HFFc6 (cell line): ENCODE data around the gene USF2. TPM values are rescaled to one million over a fixed set of nuclear protein-coding genes. Genes with fewer than 3 reads are reported as not detected.
A peak's percentile ranks its signal among the peaks of the same experiment; 100 is the strongest.

Experiments
- DNase-seq: peaks from one replicate; pipeline ENCODE4 v3.0.0-alpha.2; 2018
- H3K27ac Mint-ChIP-seq: 2 replicates; pipeline ENCODE4 v1.8.0; 2020; ENCODE audit warnings: mild to moderate bottlenecking, mixed read lengths
- H3K27me3 Mint-ChIP-seq: 2 replicates; pipeline ENCODE4 v1.8.0; 2021; ENCODE audit warnings: mild to moderate bottlenecking, moderate library complexity, mixed read lengths; ENCODE audit not compliant: insufficient read depth
- H3K36me3 Mint-ChIP-seq: 2 replicates; pipeline ENCODE4 v1.8.0; 2021; ENCODE audit warnings: low read depth, mixed read lengths
- H3K4me1 Mint-ChIP-seq: 2 replicates; pipeline ENCODE4 v1.8.0; 2020; ENCODE audit warnings: low read depth, mixed read lengths
- H3K4me3 Mint-ChIP-seq: 2 replicates; pipeline ENCODE4 v1.8.0; 2020; ENCODE audit warnings: mild to moderate bottlenecking, moderate library complexity, mixed read lengths
- H3K9me3 Mint-ChIP-seq: 2 replicates; pipeline ENCODE4 v1.8.0; 2020; ENCODE audit warnings: mild to moderate bottlenecking, mixed read lengths
- total RNA-seq, 6 experiments: library from RNA; stranded (reverse); fragmentation: NEBNext Ultra II Directional; extraction: Animal tissue kit (Norgen Biotek cat#: 25700); gene quantifications; 2 replicates in 1 of 6; 3 replicates in 5 of 6; pipeline ENCODE4 v1.2.3, GENCODE V29; 2021
- TF ChIP-seq, protein P1 (sequence below): fragments of 200-600 bp; sonication (generic); IDR thresholded peaks from 2 replicates; pipeline ENCODE4 v1.5.0; 2021; ENCODE audit warnings: antibody characterized with exemption, mild to moderate bottlenecking

USF2 gene
- total RNA-seq, 6 experiments from 2014 or later = 66.0 to 78.1 (median 71.4) TPM

DNA sequence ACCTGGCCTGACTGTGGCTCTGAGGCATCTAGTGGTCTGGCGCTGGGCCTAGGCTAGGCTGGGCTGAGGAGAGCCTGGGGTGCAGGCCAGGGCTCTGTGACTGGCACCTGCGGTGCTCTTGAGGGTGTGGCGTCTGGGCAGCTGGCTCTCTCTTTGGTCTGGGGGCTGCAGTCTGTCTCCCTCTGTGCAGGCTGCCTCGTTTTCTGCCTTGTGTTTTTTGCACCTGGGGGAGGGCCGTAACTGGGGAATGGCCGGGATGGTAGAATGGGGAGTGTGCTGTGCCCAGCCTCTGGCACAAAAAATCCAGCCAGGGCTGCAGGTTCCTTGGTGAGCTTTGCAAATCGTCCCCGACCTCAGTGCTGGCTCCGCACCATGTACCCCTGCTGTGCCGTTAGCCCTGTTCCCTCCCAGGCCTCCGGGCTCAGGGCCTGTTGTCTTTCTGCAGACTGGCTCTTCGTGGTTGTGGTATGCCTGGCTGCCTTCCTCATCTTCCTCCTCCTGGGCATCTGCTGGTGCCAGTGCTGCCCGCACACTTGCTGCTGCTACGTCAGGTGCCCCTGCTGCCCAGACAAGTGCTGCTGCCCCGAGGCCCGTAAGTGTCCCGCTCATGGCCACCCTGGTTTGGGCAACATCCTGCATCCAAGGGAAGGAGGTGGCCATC is 6.5 kb upstream of the USF2 start:
- Mint-ChIP-seq H3K27ac (no peak overlapping the region), H3K4me3 (no peak overlapping the region; the same call in 1 of the 2 replicates), H3K27me3 (peaks cover 14% of the 10 kb centered on the region), H3K36me3 (no peaks in the 10 kb centered on the region; the same call in 1 of the 2 replicates), H3K9me3 (no peaks in the 10 kb centered on the region), H3K4me1 (peaks cover 12% of the 10 kb centered on the region)
- TF ChIP-seq, protein P1, sequence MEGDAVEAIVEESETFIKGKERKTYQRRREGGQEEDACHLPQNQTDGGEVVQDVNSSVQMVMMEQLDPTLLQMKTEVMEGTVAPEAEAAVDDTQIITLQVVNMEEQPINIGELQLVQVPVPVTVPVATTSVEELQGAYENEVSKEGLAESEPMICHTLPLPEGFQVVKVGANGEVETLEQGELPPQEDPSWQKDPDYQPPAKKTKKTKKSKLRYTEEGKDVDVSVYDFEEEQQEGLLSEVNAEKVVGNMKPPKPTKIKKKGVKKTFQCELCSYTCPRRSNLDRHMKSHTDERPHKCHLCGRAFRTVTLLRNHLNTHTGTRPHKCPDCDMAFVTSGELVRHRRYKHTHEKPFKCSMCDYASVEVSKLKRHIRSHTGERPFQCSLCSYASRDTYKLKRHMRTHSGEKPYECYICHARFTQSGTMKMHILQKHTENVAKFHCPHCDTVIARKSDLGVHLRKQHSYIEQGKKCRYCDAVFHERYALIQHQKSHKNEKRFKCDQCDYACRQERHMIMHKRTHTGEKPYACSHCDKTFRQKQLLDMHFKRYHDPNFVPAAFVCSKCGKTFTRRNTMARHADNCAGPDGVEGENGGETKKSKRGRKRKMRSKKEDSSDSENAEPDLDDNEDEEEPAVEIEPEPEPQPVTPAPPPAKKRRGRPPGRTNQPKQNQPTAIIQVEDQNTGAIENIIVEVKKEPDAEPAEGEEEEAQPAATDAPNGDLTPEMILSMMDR = no peak
- DNase-seq = no peak

DNA sequence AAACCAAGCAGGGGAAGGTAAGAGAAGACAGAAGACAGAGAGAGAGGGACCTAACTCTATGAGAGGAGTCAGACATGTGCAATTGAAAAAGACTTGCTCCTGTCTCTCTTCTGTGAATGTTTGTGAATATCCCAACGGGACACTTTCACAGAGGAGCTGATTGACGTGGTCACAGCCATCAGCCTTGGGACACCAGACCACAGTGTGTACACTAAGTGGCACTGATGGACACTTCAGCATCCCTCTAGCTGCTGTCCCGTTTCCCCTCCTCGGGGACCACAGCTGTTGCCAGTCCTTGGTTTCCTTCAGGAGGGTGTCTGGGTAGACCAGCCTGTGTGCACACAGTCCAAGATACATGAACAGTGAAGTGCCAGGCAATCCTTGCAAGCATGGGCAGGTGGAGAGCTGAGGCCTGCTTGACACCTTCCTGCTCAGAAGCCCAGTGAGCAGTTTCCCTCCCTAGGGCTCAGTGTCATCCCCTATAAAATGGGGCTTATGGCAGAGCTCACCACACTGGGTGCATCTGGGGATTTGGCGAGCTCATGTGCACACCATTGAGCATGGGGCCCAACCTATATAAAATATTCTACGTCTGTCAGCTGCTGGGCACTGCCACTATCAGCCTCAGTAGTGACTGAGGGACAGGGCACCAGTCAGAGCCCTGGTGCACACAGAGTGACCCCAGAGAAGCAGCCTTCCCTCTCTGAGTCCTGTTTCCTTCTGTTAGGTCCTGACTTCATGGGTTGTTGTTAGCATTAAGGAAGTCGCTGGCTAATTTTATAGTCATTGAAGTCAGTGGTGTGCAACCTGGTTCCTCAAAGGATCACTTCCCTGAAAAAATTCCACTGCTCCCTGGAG is 4.3 kb upstream of the USF2 start:
- H3K4me1 Mint-ChIP-seq = peaks cover 12% of the 10 kb centered on the region
- H3K9me3 Mint-ChIP-seq = no peaks in the 10 kb centered on the region
- TF ChIP-seq, protein P1 = no peak
- no peak for DNase-seq
- H3K4me3 Mint-ChIP-seq = no peak overlapping the region
- H3K27me3 Mint-ChIP-seq = peaks cover 14% of the 10 kb centered on the region
- H3K27ac Mint-ChIP-seq = no peak overlapping the region
- no peaks in the 10 kb centered on the region; the same call in 1 of the 2 replicates for H3K36me3 Mint-ChIP-seq

DNA sequence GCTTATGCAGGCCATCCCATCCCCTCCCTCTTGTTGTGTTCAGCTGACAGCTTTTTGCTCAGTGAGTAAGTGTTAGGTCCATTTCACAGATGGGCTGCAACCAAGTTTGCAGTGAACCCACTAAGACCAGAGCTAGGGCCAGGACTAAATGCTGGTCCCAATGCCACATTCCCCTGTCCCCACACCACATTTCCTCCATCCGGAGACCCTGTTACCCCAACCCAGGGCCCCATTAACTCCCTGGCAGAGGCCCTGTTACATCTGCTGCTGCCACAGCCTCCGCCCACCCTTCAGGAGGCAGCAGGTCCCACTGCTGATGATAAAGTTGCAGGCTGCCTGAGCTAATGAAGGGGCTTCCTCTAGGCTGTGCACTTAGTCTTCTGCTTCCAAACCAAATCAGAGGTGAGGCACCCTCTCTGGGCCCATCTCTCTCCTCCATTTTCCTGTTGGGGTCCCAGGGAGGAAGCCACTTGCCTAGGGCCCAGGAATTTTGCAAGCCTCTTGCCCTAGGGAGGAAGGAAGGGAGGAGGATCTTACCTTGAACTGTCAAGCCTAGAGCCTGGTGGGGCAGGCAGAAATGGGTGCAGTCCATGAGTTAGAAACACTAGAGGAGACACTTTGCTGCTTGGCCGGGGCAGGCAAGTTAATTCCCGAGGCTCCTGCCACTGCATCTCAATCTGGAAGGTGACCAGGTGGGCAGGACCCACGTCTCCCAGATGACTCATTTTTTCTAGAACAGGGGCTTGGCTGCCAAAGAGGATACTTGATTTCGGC is 3.4 kb upstream of the USF2 start:
- Mint-ChIP-seq H3K9me3 (no peaks in the 10 kb centered on the region), H3K27ac (no peak overlapping the region), H3K27me3 (peaks cover 14% of the 10 kb centered on the region), H3K4me1 (peaks cover 12% of the 10 kb centered on the region), H3K4me3 (peak overlapping the region; percentile 18; the same call in 1 of the 2 replicates), H3K36me3 (no peaks in the 10 kb centered on the region; the same call in 1 of the 2 replicates)
- no peak for DNase-seq
- TF ChIP-seq, protein P1 = no peak

DNA sequence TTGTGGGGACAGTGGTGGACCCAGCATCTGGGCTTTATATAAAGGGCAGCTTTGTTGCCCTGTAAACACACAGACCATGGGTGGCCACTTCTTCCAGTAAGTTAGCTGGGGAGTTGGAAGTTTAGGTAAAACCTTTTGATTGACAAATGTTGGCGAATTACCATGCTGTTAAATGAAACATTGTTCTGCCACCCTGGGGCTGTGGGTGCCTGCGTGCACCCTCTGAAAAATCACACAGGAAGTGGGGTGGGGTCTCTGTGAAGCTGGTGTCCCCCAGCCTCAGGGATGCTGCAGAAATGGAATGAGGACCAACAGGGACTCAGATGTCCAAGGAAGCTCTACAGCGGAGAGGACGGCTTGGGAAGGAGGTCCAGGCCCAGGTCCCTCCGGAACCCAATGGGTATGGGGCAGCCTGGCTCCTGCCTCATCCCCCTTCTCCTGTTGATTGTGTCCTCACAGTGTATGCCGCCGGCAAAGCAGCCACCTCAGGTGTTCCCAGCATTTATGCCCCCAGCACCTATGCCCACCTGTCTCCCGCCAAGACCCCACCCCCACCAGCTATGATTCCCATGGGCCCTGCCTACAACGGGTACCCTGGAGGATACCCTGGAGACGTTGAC is 2.8 kb upstream of the USF2 start:
- Mint-ChIP-seq H3K9me3 (no peaks in the 10 kb centered on the region), H3K36me3 (peaks cover 3% of the 10 kb centered on the region; the same call in 1 of the 2 replicates), H3K4me1 (peaks cover 12% of the 10 kb centered on the region), H3K27me3 (peaks cover 10% of the 10 kb centered on the region), H3K4me3 (peak overlapping the region; percentile 28; the same call in 1 of the 2 replicates), H3K27ac (peak overlapping the region; percentile 40; the same call in 1 of the 2 replicates)
- DNase-seq = no peak
- TF ChIP-seq, protein P1 = no peak
